ENCODE measurements around the gene UBE2H. TPM values are rescaled to one million over a fixed set of nuclear protein-coding genes. Genes with fewer than 3 reads are reported as not detected.

UBE2H gene
- total RNA-seq, 2 experiments from 2014 or later: 52.1 to 52.5 TPM

DNA sequence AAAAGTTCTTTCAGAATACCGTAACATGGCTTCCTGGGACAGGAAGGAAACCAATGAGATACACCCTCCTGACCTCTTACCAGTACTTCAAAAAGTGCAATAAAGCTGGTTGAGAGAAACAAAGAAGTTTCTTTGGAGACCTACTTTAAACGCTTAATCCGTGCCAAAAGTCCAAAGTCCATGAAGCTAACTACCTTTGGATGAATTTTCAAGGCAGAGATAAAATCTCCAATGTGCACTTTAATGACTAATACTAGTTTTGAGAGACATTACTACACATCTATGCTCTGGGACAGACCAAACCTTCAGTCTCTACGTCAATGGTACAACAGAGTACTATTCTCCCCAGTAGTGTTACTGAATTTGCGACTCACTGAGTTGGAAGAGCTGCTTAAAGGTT lies 46.1 kb downstream of the UBE2H start:
- intact Hi-C loops (cut with DNase I, micrococcal nuclease): loop anchor here in 1 of 2 experiments (5.0 kb wide), 1 partner anchor 46 kb away; the partner anchor contains the start of gene UBE2H
- Mint-ChIP-seq H3K4me3 (peak overlapping the region; percentile 64), H3K27ac (peak overlapping the region; percentile 81), H3K9me3 (peaks cover 5% of the 10 kb centered on the region), H3K27me3 (no peaks in the 10 kb centered on the region), H3K4me1 (ENCODE audit: low read depth) (peaks cover 96% of the 10 kb centered on the region), H3K36me3 (ENCODE audit: low read depth) (peaks cover 86% of the 10 kb centered on the region)
- Histone ChIP-seq H3K4me3 (ENCODE audit: low read length) (peak overlapping the region; percentile 2), H3K27me3 (ENCODE audit: control insufficient read depth in 1 of 2, insufficient read depth in 2 of 2, low read length in 2 of 2) (no peaks in the 10 kb centered on the region), H3K4me1 (ENCODE audit: insufficient read depth, low read length) (peaks cover 59% of the 10 kb centered on the region), H3K9me3 (ENCODE audit: control insufficient read depth in 1 of 2, insufficient read depth in 1 of 2, low read length in 2 of 2) (no peaks in the 10 kb centered on the region), H3K27ac (ENCODE audit: low read depth in 1 of 2, low read length in 2 of 2) (peak overlapping the region; percentile 22 to 58), H3K36me3 (ENCODE audit: insufficient read depth, low read length) (peaks cover 5% of the 10 kb centered on the region)
- CTCF ChIA-PET: no interaction called here
- POLR2A ChIA-PET: interaction anchor here (0.6 to 2.0 kb wide), 4 partner anchors 9 to 467 kb away, joined by 3 to 8 read pairs (median 4); no protein-coding TSS in a partner anchor
- TF ChIP-seq, protein P1, sequence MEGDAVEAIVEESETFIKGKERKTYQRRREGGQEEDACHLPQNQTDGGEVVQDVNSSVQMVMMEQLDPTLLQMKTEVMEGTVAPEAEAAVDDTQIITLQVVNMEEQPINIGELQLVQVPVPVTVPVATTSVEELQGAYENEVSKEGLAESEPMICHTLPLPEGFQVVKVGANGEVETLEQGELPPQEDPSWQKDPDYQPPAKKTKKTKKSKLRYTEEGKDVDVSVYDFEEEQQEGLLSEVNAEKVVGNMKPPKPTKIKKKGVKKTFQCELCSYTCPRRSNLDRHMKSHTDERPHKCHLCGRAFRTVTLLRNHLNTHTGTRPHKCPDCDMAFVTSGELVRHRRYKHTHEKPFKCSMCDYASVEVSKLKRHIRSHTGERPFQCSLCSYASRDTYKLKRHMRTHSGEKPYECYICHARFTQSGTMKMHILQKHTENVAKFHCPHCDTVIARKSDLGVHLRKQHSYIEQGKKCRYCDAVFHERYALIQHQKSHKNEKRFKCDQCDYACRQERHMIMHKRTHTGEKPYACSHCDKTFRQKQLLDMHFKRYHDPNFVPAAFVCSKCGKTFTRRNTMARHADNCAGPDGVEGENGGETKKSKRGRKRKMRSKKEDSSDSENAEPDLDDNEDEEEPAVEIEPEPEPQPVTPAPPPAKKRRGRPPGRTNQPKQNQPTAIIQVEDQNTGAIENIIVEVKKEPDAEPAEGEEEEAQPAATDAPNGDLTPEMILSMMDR (IDR thresholded peaks at IDR 0.05): no peak
- peak; percentile 73 for ATAC-seq (ENCODE audit: poor library complexity)
- DNase-seq: peak in 3 of 14 experiments; percentile 26 to 59 (median 34)

DNA sequence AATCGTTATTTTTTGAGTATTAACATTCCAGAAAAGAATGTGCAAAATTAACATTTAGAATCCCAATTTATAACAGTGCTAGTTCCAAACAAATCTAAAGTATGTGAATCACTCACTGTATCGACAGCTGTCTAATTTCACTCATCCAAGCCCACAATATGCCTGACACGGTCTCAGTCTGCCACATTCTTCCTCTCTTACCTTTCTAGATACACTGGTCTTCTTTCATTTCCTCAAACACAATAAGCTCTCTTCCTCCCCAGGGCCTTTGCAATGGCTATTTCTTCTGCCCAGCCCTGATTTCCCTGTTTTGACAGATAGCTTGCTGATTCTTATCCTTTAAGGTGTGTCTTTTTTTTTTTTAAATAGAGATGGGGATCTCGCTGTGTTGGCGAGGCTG lies 48.8 kb downstream of the UBE2H start:
- Mint-ChIP-seq H3K4me1 (ENCODE audit: low read depth) (peaks cover 90% of the 10 kb centered on the region), H3K27ac (no peak overlapping the region), H3K27me3 (no peaks in the 10 kb centered on the region), H3K9me3 (peaks cover 5% of the 10 kb centered on the region), H3K36me3 (ENCODE audit: low read depth) (peaks cover 77% of the 10 kb centered on the region), H3K4me3 (no peak overlapping the region)
- TF ChIP-seq, protein P1 (IDR thresholded peaks at IDR 0.05): no peak
- intact Hi-C loops (cut with DNase I, micrococcal nuclease): loop anchor here in 1 of 2 experiments (2.0 kb wide), 1 partner anchor 49 kb away; the partner anchor contains the start of gene UBE2H
- Histone ChIP-seq H3K27me3 (ENCODE audit: control insufficient read depth in 1 of 2, insufficient read depth in 2 of 2, low read length in 2 of 2) (no peaks in the 10 kb centered on the region), H3K36me3 (ENCODE audit: insufficient read depth, low read length) (peaks cover 11% of the 10 kb centered on the region), H3K4me3 (ENCODE audit: low read length) (no peak overlapping the region), H3K27ac (ENCODE audit: low read depth in 1 of 2, low read length in 2 of 2) (no peak overlapping the region), H3K4me1 (ENCODE audit: insufficient read depth, low read length) (peaks cover 51% of the 10 kb centered on the region), H3K9me3 (ENCODE audit: control insufficient read depth in 1 of 2, insufficient read depth in 1 of 2, low read length in 2 of 2) (no peaks in the 10 kb centered on the region)
- no peak for ATAC-seq (ENCODE audit: poor library complexity)
- DNase-seq: no peak
- POLR2A ChIA-PET: no interaction called here
- CTCF ChIA-PET: no interaction called here

DNA sequence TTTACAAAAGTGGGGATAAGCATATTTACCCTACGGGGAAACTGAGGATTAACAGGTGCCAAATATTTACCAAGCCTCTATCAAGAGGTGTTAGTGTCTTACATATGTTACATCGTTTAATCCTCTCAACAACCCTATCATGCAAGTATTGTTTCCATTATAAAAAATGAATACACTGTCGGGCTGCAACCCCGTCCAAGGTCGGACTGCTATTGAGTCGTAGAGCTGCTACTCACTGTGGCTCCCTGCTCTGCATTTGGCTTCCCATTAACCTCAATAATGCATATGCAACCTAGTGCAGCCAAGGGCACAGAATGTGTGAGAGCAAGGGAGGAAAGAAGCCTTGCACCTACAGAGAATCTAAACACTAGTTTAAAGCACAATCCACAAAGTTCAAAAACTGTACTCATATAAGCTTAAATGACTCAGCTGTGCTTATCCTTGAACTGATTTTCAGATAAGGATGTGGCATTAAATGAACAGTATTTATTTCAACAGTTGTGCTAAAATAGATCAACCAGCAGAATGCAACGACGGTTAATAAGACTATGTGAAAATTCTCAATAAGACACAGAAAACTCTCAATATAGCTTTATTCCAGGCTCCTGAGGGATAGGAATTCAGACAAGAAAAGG lies 49.9 kb downstream of the UBE2H start:
- peaks cover 90% of the 10 kb centered on the region for H3K4me1 Mint-ChIP-seq (ENCODE audit: low read depth)
- TF ChIP-seq, protein P1 (IDR thresholded peaks at IDR 0.05): no peak
- ATAC-seq (ENCODE audit: poor library complexity) (no peak), DNase-seq (no peak)
- Histone ChIP-seq H3K4me3 (ENCODE audit: low read length) (no peak overlapping the region), H3K9me3 (ENCODE audit: control insufficient read depth in 1 of 2, insufficient read depth in 1 of 2, low read length in 2 of 2) (no peaks in the 10 kb centered on the region), H3K36me3 (ENCODE audit: insufficient read depth, low read length) (peaks cover 11% of the 10 kb centered on the region), H3K27ac (ENCODE audit: low read depth in 1 of 2, low read length in 2 of 2) (no peak overlapping the region), H3K27me3 (ENCODE audit: control insufficient read depth in 1 of 2, insufficient read depth in 2 of 2, low read length in 2 of 2) (no peaks in the 10 kb centered on the region), H3K4me1 (ENCODE audit: insufficient read depth, low read length) (peaks cover 51% of the 10 kb centered on the region)
- ChIA-PET POLR2A (no interaction called here), CTCF (no interaction called here)
- intact Hi-C loops (cut with DNase I, micrococcal nuclease): loop anchor here in 1 of 2 experiments (2.0 kb wide), 1 partner anchor 50 kb away; the partner anchor contains the start of gene UBE2H
- no peak overlapping the region for H3K4me3 Mint-ChIP-seq
- peaks cover 77% of the 10 kb centered on the region for H3K36me3 Mint-ChIP-seq (ENCODE audit: low read depth)
- H3K27me3 Mint-ChIP-seq: no peaks in the 10 kb centered on the region
- peak overlapping the region; percentile 41 for H3K27ac Mint-ChIP-seq
- peaks cover 5% of the 10 kb centered on the region for H3K9me3 Mint-ChIP-seq

All from CD4-positive, alpha-beta T cell (primary cell).